DMS114 treated with DMSO at 0.1 percent for 48 hours (cell line): ENCODE results near the gene CELF3.
"Not testable (repeated sequence)": the region's sequence is repeated elsewhere in the genome, so short reads cannot be mapped to it uniquely, and the experiment has no call there.

Experiments used
- DNase-seq: peaks from one replicate; lab custom pipeline; 2025; ENCODE audit not compliant: unreplicated experiment; lab: John Stamatoyannopoulos, UW

Gene CELF3

GRCh38 chr1:151716771-151717631 lies at the start of gene CELF3:
TSS of gene CELF3 (minus strand) at chr1:151716803. CDS start at chr1:151716020, 783 bp downstream.
- no peak for DNase-seq

DNA sequence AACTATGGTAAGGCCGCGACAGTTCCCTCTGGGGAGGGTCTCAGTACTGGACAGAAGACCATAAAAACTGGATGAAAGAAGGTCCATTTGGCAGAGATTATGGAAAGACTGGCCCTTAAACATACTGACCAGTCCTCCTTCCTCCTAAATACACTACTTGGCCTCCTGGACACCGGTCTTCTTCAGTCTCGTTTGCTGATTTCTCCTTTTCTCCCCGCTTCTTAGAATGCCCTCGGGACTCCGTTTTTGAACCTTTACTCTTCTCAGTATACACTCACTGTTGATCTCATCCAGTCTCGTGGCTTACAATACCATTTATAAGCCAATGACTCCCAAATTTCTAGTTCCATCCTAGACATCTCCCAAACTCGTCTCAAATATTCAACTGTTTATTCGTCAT lies 47.4 kb upstream of the CELF3 start:
- DNase-seq: peak; percentile 43

GRCh38 chr1:151762941-151763921 lies 46.6 kb upstream of the CELF3 start, which contains the start of gene MRPL9:
TSS of gene MRPL9 (minus strand) at chr1:151763496. CDS start at chr1:151763479, 17 bp downstream.
- DNase-seq: peak; percentile 84

- no peak for DNase-seq
These were observed 44.2 kb upstream of the CELF3 start for GRCh38 chr1:151760597-151761385.

DNA sequence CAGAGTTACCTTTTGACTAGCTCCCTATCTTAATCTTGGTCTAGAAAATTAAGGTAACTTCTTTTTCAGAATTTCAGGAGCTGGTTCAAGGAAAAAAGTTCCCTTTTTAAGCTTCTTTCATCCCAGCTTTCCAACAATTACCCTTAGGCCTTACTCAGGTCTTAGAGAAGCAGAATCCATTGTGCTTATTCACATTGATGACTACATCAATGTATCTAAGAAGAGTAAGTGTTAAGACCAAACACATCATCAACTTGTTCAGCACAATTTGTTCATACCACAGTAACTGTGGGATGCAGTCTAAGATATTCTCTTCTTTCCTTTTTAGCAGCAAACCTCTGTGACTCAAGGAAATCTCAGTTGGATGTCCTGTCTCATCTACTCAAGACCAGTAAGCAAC lies 42.6 kb upstream of the CELF3 start:
- DNase-seq: no peak

- DNase-seq: no peak
These were observed 39.7 kb upstream of the CELF3 start for GRCh38 chr1:151756291-151756690.

- no peak for DNase-seq
These were observed 24.9 kb upstream of the CELF3 start for GRCh38 chr1:151741516-151741915.

GRCh38 chr1:151739590-151740355 lies 23.2 kb upstream of the CELF3 start:
- DNase-seq: no peak

GRCh38 chr1:151737479-151737878 lies 20.9 kb upstream of the CELF3 start:
- no peak for DNase-seq

GRCh38 chr1:151737026-151737425 lies 20.4 kb upstream of the CELF3 start:
- no peak for DNase-seq

GRCh38 chr1:151733995-151734394 lies 17.4 kb upstream of the CELF3 start:
- DNase-seq: not testable (repeated sequence)

GRCh38 chr1:151733126-151733525 lies 16.5 kb upstream of the CELF3 start:
- DNase-seq: no peak

GRCh38 chr1:151729966-151730291 lies 13.3 kb upstream of the CELF3 start:
- DNase-seq: no peak

DNA sequence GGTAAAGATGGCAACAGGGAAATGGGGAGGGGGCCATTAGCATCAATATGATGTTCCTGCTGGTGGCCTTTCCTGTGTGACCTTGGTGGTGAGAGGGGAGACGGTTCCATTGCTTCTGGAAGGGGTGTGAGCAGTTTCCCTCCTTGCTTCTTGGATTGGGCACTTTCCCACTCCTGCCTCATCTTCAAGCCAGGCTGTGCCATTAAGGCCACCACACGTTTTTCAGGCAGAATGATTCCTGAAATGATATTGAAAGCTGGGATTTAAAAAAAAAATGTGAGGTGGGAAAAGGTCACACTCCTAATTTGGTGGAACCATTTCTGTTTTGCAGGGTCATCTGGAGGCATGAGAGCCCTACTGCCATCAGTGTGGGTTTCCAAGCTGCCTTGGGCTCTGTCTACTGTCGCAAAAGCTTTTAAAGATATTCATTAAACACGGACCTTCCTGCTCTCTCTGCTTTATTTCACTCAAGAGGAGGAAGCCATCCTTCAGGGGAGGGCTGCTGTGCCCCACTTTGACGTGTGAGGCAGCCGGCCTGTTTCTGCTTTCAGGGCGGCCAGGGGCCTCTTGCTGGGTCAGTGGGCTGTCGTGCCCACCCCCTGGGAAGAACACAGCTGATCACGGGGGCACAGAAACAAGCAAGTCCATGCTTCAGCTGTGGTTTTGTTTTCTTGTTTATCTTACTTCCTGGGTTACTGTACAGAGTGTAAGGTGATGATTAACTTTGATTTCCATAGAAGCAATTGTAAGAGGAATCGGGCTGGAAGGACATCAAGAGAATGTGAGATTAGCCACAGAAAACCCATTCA lies 12.8 kb upstream of the CELF3 start:
- no peak for DNase-seq

- no peak for DNase-seq
These were observed 11.8 kb upstream of the CELF3 start for GRCh38 chr1:151728151-151729054.

DNA sequence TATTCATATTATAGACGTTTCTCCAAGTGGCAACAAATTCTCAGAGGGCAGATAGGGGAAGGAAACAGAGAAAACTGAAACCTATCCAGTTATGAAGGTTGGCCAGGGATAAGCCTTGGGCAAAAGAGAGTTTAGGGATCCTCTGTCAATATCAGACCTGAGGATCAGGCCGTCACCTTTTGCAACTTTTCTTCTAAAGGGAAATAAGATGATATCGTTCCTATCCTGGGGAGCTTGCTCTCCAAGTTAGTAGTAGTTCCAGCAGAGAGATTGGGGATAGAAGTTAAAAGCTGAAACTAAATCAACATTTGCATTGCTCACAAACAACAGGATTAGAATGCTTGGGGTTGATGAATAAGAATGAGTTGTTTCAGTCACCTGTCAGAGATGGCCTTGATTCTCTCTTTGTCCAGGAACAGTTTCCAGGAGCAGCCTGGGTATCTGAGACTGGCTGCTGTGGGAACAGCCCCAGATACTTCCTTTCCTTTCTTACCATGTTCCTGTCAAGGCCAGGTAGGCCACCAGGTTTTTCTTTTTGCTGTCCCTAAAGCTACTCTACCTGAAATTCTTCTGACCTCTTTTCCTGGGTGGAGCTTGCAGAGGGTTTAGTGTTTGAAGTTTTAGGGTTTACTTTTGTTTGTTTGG lies 7.2 kb upstream of the CELF3 start:
- no peak for DNase-seq

DNA sequence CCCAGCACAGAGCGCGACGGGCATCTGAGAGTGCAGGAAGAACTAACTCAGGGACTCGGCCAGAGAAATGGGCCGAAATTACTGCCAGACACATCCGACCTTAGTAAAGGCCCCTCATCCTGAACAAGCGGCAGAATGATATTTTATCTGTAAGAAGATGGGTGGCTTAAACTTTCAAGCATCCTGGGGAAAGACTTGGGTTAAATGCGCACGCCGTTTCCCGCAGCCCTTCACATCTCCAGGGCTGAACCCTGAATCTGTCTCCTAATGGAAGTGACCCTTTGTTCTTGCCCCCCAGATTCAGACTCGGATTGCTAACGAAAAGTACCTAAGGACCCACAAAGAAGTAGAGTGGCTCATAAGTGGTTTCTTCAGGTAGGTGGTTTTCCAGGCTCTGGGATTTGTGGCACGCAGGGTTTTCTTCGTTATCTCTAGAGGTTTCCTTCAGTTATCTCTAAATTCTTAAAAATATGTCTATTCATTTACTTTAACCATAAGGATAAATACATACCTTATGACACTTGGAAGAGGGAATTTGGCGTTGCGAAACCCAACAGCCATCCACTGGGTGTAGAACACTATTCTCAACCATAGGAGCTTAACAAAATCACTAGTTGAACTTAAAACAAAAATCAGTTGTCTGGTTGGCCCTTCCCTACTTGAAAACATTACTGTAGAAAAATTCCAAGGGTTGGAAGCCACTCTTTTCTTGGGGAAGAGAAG lies 5.3 kb upstream of the CELF3 start:
- DNase-seq: no peak
